Neutrophil (primary cell): ENCODE measurements around the gene MYH6.

Experiments
- H3K27ac ChIP-seq: fragments of 200-600 bp; sonication (generic); 2 replicates; pipeline ENCODE4 v1.5.1; 2016; ENCODE audit warnings: mild to moderate bottlenecking, moderate library complexity
- H3K27me3 ChIP-seq: fragments of 200-600 bp; sonication (generic); 2 replicates; pipeline ENCODE4 v1.6.0; 2016; ENCODE audit warnings: mild to moderate bottlenecking
- H3K36me3 ChIP-seq: fragments of 200-600 bp; sonication (generic); 2 replicates; pipeline ENCODE4 v1.5.1; 2017
- H3K4me1 ChIP-seq, 2 experiments: fragments of 200-600 bp in 1 of 2; sonication (generic) in 1 of 2; 1 replicate in 1 of 2; 2 replicates in 1 of 2; pipeline versions ENCODE4 v1.5.1 to v1.6.1; 2013 to 2016; ENCODE audit warnings: low read depth in 1 of 2, low read length in 1 of 2, mild to moderate bottlenecking in 1 of 2, moderate library complexity in 1 of 2; ENCODE audit not compliant: control insufficient read depth in 1 of 2, insufficient read depth in 1 of 2
- H3K4me3 ChIP-seq, 2 experiments: fragments of 200-600 bp in 1 of 2; sonication (generic) in 1 of 2; 1 replicate in 1 of 2; 2 replicates in 1 of 2; pipeline ENCODE4 v1.5.1; 2013 to 2016; ENCODE audit warnings: low read depth in 1 of 2, low read length in 1 of 2, mild to moderate bottlenecking in 1 of 2, moderate library complexity in 1 of 2
- H3K9me3 ChIP-seq: fragments of 200-600 bp; sonication (generic); 2 replicates; pipeline ENCODE4 v1.5.1; 2016
- CTCF ChIP-seq: fragments of 200-600 bp; sonication (generic); IDR thresholded peaks from 2 replicates; pipeline ENCODE4 v1.5.1; 2016; ENCODE audit warnings: antibody characterized with exemption

MYH6 gene

GRCh38 chr14:23351681-23352505 lies 56.2 kb downstream of the MYH6 start:
- H3K27me3 ChIP-seq = peaks cover 81% of the 10 kb centered on the region
- H3K27ac ChIP-seq = no peak overlapping the region
- H3K36me3 ChIP-seq = no peaks in the 10 kb centered on the region
- peaks cover 0 to 14% of the 10 kb centered on the region in 2 experiments for H3K4me1 ChIP-seq
- no peaks in the 10 kb centered on the region for H3K9me3 ChIP-seq
- H3K4me3 ChIP-seq = peak overlapping the region in 1 of 2 experiments; percentile 10
- TF ChIP-seq CTCF = no peak

GRCh38 chr14:23349156-23349845 lies 58.8 kb downstream of the MYH6 start:
- Histone ChIP-seq H3K4me1 (peaks cover 0 to 14% of the 10 kb centered on the region in 2 experiments), H3K27me3 (peaks cover 55% of the 10 kb centered on the region), H3K27ac (no peak overlapping the region), H3K4me3 (no peak overlapping the region), H3K9me3 (no peaks in the 10 kb centered on the region), H3K36me3 (no peaks in the 10 kb centered on the region)
- no peak for TF ChIP-seq CTCF

GRCh38 chr14:23348297-23348655 lies 59.8 kb downstream of the MYH6 start:
- H3K4me3 ChIP-seq = no peak overlapping the region
- TF ChIP-seq CTCF = no peak
- peaks cover 0 to 14% of the 10 kb centered on the region in 2 experiments for H3K4me1 ChIP-seq
- no peaks in the 10 kb centered on the region for H3K9me3 ChIP-seq
- no peaks in the 10 kb centered on the region for H3K36me3 ChIP-seq
- H3K27ac ChIP-seq = no peak overlapping the region
- H3K27me3 ChIP-seq = peaks cover 45% of the 10 kb centered on the region

GRCh38 chr14:23347406-23348296 lies 60.4 kb downstream of the MYH6 start:
- no peaks in the 10 kb centered on the region for H3K36me3 ChIP-seq
- H3K4me3 ChIP-seq = no peak overlapping the region
- peaks cover 0 to 10% of the 10 kb centered on the region in 2 experiments for H3K4me1 ChIP-seq
- H3K27me3 ChIP-seq = peaks cover 42% of the 10 kb centered on the region
- no peaks in the 10 kb centered on the region for H3K9me3 ChIP-seq
- H3K27ac ChIP-seq = no peak overlapping the region
- no peak for TF ChIP-seq CTCF

- peaks cover 42% of the 10 kb centered on the region for H3K27me3 ChIP-seq
- H3K9me3 ChIP-seq = no peaks in the 10 kb centered on the region
- TF ChIP-seq CTCF = no peak
- peaks cover 0 to 2% of the 10 kb centered on the region in 2 experiments for H3K4me1 ChIP-seq
- no peak overlapping the region for H3K4me3 ChIP-seq
- no peaks in the 10 kb centered on the region for H3K36me3 ChIP-seq
- H3K27ac ChIP-seq = no peak overlapping the region
Observed at GRCh38 chr14:23346693-23347405, 61.2 kb downstream of the MYH6 start.
